NCI-H69 (cell line): ENCODE results near the gene P2RY6.
"Not testable (repeated sequence)": the region's sequence is repeated elsewhere in the genome, so short reads cannot be mapped to it uniquely, and the experiment has no call there.

ENCODE experiments used
- DNase-seq: peaks from one replicate; lab custom pipeline; 2025; lab: John Stamatoyannopoulos, UW

Gene P2RY6

DNA sequence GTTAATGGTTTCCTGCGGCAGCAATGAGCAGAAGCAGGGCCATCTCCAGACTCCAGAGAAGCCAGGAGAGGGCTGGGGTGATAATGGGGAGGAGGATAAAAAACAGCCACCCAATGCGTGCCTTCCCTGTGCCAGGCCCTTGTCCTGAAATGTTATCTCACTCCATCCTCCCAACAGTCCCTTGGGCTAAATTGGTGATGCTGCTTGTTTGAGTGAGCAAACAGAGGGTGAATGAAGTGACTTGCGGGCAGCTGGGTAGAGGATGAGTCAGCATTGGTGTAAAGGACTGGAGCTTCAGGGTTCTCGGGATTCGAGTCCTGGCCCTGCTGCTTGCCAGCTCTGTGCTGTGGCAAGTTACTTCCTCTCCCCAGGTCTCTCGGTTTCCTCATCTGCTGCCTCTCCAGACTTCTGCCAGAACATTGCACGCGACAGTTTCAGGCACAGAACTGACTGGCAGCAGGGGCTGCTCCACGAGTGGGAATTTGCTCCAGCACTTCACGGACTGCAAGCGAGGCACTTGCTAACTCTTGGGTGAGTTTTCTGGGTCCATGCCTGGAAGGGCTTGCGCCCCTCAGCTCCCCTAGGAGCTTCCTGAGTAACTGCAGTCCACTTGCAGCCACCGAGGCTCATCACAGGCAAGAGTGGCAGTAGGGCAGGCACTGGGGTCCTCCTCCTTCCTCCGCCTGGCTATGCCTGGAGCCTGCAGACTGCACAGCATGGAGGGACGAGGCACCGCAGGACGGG, at the start of gene P2RY6:
Gene P2RY6, plus strand, starts transcription at position 403 of the 744 bp plus-strand sequence. CDS start 24,181 bp downstream, outside the sequence.
- peak; percentile 88 for DNase-seq

- DNase-seq, result no peak
These were observed 48.0 kb upstream of the P2RY6 start for GRCh38 chr11:73223998-73224730.

DNA sequence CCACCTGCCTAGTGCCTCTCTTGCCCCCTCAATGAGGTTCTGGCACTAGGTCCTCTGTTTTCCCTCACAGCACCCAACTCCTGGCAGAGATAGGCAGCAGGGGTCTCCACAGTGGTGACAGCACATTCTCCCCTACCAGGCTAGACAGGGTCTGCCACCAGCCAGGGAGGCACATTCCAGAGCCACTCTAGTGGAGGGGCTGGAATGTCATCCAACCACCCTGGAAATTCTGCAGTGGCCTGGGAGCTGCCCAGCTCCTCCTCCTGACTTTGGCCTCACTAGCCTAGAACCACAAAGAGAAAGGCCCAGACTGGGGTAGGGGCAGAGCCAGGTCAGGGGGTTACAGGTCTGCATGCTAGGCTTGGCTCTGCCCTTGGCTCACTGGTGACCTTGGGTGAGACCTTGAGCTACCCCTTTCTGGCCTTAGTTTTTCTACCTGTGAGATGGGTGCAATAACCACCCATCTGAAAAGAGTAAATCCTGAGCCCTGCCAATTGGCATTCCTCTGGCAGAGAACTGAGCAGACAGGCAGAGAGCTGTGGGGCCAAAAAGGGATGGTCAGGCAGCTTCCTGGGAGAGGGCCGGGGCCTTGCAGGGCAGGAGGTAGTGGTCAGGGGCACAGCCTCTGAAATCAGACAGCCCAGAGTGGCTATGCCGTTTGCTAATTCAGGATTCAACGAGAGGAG, 47.0 kb upstream of the P2RY6 start:
- DNase-seq, result no peak

GRCh38 chr11:73225851-73226250, 46.3 kb upstream of the P2RY6 start:
- no peak for DNase-seq

GRCh38 chr11:73226297-73227006, 45.7 kb upstream of the P2RY6 start:
- no peak for DNase-seq

GRCh38 chr11:73227571-73228211, 44.4 kb upstream of the P2RY6 start:
- peak; percentile 14 for DNase-seq

GRCh38 chr11:73228268-73229134, 43.6 kb upstream of the P2RY6 start:
- no peak for DNase-seq

DNA sequence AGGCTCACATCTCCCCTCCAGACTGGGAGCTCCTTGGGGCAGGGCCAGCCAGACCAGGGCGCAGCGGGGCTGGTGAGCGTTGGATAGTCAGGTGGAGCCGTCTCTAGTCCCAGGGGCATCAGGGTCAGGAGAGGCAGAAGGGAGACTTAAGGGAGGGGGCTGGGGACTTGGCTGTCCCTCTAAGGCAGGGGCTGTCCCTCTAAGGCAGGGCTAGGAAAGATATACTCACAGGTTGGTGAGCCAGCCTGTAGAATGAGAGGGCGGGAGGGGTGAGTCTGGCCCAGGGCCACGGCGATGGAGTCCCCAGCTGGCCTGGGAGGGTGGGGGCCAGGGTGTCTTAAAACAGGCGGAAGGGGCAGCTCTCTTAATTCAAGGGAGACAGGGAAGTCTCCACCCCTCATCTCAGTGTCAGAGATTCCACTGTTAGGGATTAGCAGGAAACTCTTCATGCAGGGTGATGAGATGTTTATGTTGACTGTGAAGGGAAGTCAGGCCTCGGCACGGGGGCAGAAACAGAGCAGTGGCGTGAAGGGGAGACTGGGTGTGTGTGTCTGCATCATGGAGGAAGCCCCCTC, 42.7 kb upstream of the P2RY6 start:
- DNase-seq, result no peak

GRCh38 chr11:73229896-73230875, 42.0 kb upstream of the P2RY6 start:
- DNase-seq, result no peak

DNA sequence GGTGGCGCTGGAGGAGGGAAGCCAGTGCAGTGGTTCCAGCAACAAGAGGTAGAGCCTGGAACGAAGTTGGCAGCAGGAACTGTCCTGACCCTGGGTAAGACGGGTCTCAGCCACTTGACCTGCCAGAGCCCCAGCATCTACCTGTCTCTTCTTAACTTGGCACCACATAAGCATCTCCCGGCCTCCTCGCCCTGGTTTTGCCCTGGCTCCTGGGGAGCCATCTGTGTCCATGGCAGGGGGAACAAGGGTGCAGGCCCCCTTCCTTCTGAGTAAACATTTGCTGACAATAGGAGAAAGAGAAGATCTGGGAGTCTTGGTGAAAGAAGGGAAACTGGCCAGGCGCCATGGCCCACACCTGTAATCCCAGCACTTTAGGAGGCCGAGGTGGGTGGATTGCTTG, 41.2 kb upstream of the P2RY6 start:
- no peak for DNase-seq

DNA sequence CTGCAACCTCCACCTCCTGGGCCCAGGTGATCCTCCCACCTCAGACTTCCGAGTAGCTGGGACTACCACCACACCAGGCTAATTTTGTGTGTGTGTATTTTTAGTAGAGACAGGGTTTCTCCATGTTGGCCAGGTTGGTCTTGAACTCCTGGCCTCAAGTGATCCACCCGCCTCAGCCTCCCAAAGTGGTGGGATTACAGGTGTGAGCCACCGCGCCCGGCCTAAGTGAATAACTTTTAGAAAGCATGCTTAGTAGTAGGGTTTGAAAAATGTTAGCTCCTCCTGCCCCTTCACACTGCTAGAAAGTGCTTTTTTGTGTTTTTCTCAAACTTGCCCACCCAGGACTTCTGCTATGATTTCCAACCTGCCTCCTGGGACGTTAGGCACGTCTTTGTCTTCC, 39.7 kb upstream of the P2RY6 start:
- DNase-seq, result not testable (repeated sequence)

- DNase-seq, result no peak
These were observed 38.9 kb upstream of the P2RY6 start for GRCh38 chr11:73233211-73233610.

DNA sequence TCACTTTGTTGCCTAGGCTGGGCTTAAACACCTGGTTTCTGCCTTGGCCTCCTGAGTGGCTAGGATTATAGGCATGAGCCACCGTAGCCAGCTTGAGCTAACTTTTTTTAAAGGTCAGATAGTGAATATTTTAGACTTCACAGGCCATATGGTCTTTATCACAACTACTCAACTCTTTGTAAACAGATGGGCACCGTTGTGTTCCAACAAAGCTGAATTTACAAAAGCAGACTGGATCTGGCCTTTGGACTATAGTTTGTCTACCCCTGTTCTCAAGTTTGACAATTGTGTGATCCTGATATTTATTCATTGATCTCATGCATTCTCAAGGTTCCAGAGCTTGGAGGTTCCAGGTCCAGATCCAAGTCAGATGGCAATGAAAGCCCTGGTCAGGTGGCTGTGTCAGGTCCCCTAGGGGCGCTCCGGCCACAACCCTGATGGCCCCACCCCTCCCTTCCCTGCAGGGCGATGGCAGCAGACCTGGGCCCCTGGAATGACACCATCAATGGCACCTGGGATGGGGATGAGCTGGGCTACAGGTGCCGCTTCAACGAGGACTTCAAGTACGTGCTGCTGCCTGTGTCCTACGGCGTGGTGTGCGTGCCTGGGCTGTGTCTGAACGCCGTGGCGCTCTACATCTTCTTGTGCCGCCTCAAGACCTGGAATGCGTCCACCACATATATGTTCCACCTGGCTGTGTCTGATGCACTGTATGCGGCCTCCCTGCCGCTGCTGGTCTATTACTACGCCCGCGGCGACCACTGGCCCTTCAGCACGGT, 38.3 kb upstream of the P2RY6 start:
- DNase-seq, result no peak

- no peak for DNase-seq
These were observed 37.5 kb upstream of the P2RY6 start for GRCh38 chr11:73234471-73235181.

DNA sequence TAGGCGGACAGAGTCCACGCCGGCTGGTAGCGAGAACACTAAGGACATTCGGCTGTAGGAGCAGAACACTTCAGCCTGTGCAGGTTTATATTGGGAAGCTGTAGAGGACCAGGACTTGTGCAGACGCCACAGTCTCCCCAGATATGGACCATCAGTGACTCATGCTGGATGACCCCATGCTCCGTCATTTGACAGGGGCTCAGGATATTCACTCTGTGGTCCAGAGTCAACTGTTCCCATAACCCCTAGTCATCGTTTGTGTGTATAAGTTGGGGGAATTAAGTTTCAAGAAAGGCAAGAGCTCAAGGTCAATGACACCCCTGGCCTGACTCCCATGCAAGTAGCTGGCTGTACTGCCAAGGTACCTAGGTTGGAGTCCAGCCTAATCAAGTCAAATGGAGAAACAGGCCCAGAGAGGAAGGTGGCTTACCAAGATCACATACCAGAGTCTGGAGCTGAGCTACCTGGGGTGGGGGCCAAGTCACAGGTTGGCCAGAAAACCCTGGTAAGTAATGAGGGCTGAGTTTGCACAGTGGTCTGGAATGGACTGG, 36.8 kb upstream of the P2RY6 start:
- no peak for DNase-seq

GRCh38 chr11:73236205-73236765, 35.9 kb upstream of the P2RY6 start:
- no peak for DNase-seq

DNA sequence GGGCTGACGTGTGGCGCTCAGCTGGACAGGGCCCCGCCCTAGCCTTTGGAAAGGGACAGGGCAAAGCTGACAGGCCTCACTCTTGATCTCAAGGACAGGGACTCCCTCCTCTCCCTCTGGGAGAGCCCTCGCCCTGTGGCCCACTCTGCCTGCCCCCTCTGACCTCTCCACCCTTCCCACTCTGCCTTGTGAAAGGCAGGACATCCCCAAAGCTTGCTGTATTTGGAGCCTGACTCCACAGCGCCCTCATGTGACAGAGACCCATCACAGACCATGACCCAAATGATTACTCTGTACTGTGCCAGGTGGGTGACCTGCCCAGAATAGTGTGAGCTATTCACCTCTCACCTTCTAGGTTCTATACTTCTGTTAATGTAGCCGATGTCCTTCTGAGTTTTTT, 35.3 kb upstream of the P2RY6 start:
- DNase-seq, result peak; percentile 57
